Heart left ventricle (tissue), 16 donors: ENCODE measurements around the gene HOTAIR. TPM values are rescaled to one million over a fixed set of nuclear protein-coding genes. Genes with fewer than 3 reads are reported as not detected.
A peak's percentile ranks its signal among the peaks of the same experiment; 100 is the strongest.

Experiments
- ATAC-seq, 4 donors: fragments of 200-7000 bp; cut with Tn5 transposase; one replicate each; pipeline ENCODE4 v1.9.1; 2020 to 2022; ENCODE audit warnings: moderate library complexity in 4 of 4, mild to moderate bottlenecking in 3 of 4, moderate number of reproducible peaks in 1 of 4
- DNase-seq, 5 donors: peaks; one replicate each; pipeline ENCODE4 v3.0.0-alpha.2; 2020
- H3K27ac ChIP-seq, 12 donors: fragments of 200-600 bp; sonication (generic) in 4 of 12; one replicate each; pipeline versions ENCODE4 v1.5.0 to v1.8.0; 2016 to 2022; ENCODE audit warnings: mild to moderate bottlenecking in 2 of 12
- H3K27me3 ChIP-seq, 9 donors: fragments of 200-600 bp; sonication (generic) in 2 of 9; one replicate each; pipeline versions ENCODE4 v1.5.1 to v1.8.0; 2016 to 2022; ENCODE audit warnings: mild to moderate bottlenecking in 3 of 9
- H3K36me3 ChIP-seq, 9 donors: fragments of 200-600 bp; sonication (generic) in 2 of 9; one replicate each; pipeline versions ENCODE4 v1.5.0 to v1.8.0; 2018 to 2022; ENCODE audit warnings: mild to moderate bottlenecking in 2 of 9
- H3K4me1 ChIP-seq, 12 donors: fragments of 200-600 bp; sonication (generic) in 4 of 12; one replicate each; pipeline versions ENCODE4 v1.5.0 to v1.8.0; 2016 to 2022; ENCODE audit warnings: mild to moderate bottlenecking in 3 of 12
- H3K4me3 ChIP-seq, 12 donors: fragments of 200-600 bp; sonication (generic) in 4 of 12; one replicate each; pipeline versions ENCODE4 v1.5.0 to v1.8.0; 2017 to 2022; ENCODE audit warnings: mild to moderate bottlenecking in 9 of 12, moderate library complexity in 4 of 12
- H3K9me3 ChIP-seq, 12 donors: fragments of 200-600 bp; sonication (generic) in 4 of 12; one replicate each; pipeline versions ENCODE4 v1.5.0 to v1.8.0; 2016 to 2022; ENCODE audit warnings: mild to moderate bottlenecking in 1 of 12
- POLR2A ChIP-seq, 2 donors: fragments of 450-650 bp; IDR thresholded peaks; one replicate each; pipeline ENCODE4 v1.6.1; 2017; ENCODE audit warnings: antibody characterized with exemption in 2 of 2, mild to moderate bottlenecking in 2 of 2, moderate library complexity in 2 of 2
- WGBS, 4 donors: extraction: QIAGEN DNeasy Blood & Tissue Kit in 2 of 4; methylation state at CpG; one replicate each; pipeline versions ENCODE4 v1.1.5 to v1.1.7; 2013 to 2018; 5-methylcytosine and 5-hydroxymethylcytosine counted together
- intact Hi-C, 10 donors: fragments of 100-400 bp; cut with DNase I; formaldehyde crosslinking; loops; one replicate each; pipeline versions ENCODE4 v1.11.1 to v1.14.2; 2022
- polyA plus RNA-seq, 2 donors: library from polyadenylated mRNA; stranded (reverse); fragments of 200-250 nt; gene quantifications; one replicate each; pipeline ENCODE4 v1.2.3, GENCODE V29; 2013
- total RNA-seq, 9 donors: library from RNA; depleted of rRNA in 2 of 9; stranded (reverse); fragments of >200 nt in 2 of 9; fragmentation: NEBNext Ultra II Directional in 3 of 9; extraction: Animal tissue kit (Norgen Biotek cat#: 25700) in 3 of 9; gene quantifications; one replicate each; pipeline versions ENCODE4 v1.1.0 to v1.2.4, GENCODE V29; 2016 to 2023
- TF ChIP-seq, protein P1 (sequence below), 12 donors: fragments of 200-600 bp; sonication (generic) in 4 of 12; IDR thresholded peaks; one replicate each; pipeline versions ENCODE4 v1.5.0 to v1.8.0; 2018 to 2022; ENCODE audit warnings: antibody characterized with exemption in 12 of 12, mild to moderate bottlenecking in 5 of 12
- donor health status: ischemic (EF 13 %, LVEDD 7.1; RV severe dilation, severe dysfunction).
- donor health status: healthy with polysubstance abuse.
- donor health status: DM: no; HTN: yes; CAD: no.
- donor health status: DM: no; HTN: no; CAD: no.
- donor health status: ischemic (EF 25% LVEDD 6.9; RV normal size, moderate dysfunction).
- donor health status: ischemic (EF 25% LVEDD 5.7; RV mildly dilated, moderate dysfunction).
- donor health status: healthy.
- donor health status: DM: yes; HTN: yes; CAD: no.
- donor health status: ischemic (EF 35%, LVEDD 5.7; RV mildly dilated, moderate dysfunction).
- donor health status: nonischemic (EF 11% LVEDD 7.7; RV severe dilation, severe dysfunction).
- donor health status: DM: yes; HTN: yes; CAD: no.
- donor health status: PGD.
- donor health status: ischemic (EF 29% LVEDD 5.4; RV normal size, mild dysfunction).
- donor health status: nonischemic (EF 23%, LVEDD 6.1; RV moderate dilation, normal function).

HOTAIR gene
- total and polyA plus RNA-seq, 11 donors: not detected

DNA sequence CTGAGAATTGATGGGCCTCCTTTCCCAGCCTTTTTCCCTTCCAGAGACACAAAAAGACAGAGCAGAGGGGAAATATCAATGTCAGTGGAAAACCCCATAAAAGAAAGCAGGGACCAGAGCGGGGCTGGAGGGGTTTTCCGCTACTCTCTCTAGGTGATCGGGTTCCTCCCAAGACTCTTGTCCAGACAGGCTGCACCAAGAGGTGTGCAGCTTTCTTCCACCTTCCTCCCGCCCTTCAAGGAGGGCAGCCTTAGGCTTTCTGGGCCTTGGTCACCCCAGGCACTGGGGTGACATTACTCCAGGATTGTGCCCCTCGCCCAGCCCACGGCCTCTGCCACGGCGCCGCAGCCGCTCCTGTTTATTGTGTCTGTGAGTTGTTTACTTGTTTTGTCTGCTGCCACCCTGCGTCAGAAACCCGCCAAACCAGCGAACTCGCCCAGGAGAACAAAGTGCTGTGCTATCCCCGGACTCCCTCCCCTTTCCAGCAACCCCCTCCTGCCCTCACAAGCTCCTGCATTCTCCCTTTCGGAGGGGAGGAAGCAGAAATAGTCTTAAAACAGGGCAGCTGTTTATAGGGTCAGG, 46.8 kb upstream of the HOTAIR start:
- ATAC-seq (no peak), DNase-seq (no peak)
- Histone ChIP-seq H3K27ac (no peak overlapping the region), H3K4me1 (peaks cover 0 to 41% (median 21%) of the 10 kb centered on the region in 12 donors), H3K36me3 (no peaks in the 10 kb centered on the region), H3K4me3 (no peak overlapping the region), H3K9me3 (no peaks in the 10 kb centered on the region), H3K27me3 (peaks cover 27 to 98% (median 77%) of the 10 kb centered on the region in 9 donors)
- intact Hi-C loops: no loop called here
- TF ChIP-seq, protein P1, sequence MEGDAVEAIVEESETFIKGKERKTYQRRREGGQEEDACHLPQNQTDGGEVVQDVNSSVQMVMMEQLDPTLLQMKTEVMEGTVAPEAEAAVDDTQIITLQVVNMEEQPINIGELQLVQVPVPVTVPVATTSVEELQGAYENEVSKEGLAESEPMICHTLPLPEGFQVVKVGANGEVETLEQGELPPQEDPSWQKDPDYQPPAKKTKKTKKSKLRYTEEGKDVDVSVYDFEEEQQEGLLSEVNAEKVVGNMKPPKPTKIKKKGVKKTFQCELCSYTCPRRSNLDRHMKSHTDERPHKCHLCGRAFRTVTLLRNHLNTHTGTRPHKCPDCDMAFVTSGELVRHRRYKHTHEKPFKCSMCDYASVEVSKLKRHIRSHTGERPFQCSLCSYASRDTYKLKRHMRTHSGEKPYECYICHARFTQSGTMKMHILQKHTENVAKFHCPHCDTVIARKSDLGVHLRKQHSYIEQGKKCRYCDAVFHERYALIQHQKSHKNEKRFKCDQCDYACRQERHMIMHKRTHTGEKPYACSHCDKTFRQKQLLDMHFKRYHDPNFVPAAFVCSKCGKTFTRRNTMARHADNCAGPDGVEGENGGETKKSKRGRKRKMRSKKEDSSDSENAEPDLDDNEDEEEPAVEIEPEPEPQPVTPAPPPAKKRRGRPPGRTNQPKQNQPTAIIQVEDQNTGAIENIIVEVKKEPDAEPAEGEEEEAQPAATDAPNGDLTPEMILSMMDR (IDR thresholded peaks at IDR 0.05): no peak
- no peak for TF ChIP-seq POLR2A (IDR thresholded peaks at IDR 0.05)
- 53 to 75% (median 59%) methylated on average over 11 to 16 of the region's 16 CpGs for WGBS, 4 donors

DNA sequence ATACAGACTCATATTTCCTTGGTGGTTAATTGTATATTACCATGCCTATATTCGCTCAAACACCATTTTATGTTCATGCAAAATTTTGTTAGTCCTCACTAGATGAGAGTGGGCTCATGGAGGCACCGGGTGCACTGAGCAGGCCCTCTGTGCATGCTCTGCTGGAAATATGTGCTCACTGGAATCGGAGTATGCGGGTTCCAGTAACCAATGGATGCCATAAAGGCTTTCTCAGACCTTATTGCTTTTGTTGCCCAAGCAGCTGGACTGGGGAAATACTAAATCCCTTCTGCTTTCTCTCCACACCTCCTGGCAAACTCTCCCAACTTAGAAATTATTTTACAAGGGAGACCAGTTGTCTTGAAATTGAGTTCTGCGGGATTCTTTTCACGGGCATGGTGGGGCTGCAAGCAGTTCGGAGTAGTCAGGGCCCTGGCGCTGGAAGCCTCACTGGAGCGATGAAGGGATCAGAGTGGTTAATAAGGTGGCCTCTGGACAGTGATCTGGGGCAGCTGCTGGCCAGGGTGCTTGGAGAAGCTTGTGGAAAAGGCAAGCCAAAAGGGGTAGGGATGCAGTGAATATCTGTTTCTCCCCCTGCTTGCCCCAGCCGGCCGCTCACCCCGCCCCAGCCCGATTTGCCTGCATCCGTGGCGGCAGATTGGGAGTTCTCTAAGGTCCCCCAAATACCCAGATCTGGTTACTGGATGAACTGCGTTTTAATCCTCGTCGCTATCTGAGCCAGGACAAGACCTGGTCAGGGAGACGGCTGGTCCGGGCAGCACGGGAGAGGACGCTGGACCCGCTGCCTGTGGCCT, 46.0 kb upstream of the HOTAIR start:
- DNase-seq (no peak), ATAC-seq (no peak)
- no peaks in the 10 kb centered on the region for H3K36me3 ChIP-seq
- peaks cover 34 to 98% (median 77%) of the 10 kb centered on the region in 9 donors for H3K27me3 ChIP-seq
- peaks cover 0 to 44% (median 22%) of the 10 kb centered on the region in 12 donors for H3K4me1 ChIP-seq
- no peaks in the 10 kb centered on the region for H3K9me3 ChIP-seq
- no peak overlapping the region for H3K4me3 ChIP-seq
- intact Hi-C loops: no loop called here
- TF ChIP-seq, protein P1 (IDR thresholded peaks at IDR 0.05): no peak
- peak overlapping the region in 6 of 12 donors; percentile 43 to 75 (median 58) for H3K27ac ChIP-seq
- 61 to 71% (median 62%) methylated on average over 17 to 23 of the region's 23 CpGs for WGBS, 4 donors

DNA sequence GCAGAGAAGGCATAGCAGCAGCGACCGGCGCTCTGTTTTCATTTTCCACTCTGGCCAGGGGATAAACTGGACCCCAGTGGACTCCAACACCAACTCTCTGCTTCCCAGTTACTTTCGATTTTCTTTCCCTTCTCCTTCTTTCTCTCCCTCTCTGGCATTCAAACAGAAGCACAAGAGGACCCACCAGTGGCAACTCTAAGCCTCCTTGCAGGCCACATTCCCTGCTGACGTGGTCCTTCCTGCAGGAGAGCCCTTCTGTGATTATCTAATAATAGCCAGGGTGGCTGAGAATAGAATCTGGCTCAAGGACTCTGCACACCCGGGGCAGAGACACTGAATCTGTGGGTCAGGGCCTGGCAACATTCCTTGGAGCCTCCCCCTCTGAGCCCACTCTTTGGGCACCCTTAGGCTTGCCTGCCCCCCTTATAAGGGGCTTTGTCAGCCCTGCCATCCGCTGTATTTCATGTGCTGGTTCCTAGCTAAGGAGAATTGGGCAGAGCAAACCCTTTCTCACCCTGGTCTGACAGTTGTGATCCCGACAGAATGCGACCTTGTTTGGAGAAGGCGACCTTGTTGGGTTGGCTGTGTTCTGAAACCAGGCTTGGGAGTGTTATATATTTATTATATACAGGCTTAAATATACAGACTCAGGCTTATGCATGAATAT, 45.3 kb upstream of the HOTAIR start:
- ATAC-seq: peak; percentile 85 to 89 (median 86)
- intact Hi-C loops: no loop called here
- Histone ChIP-seq H3K27me3 (peaks cover 38 to 98% (median 77%) of the 10 kb centered on the region in 9 donors), H3K27ac (peak overlapping the region in 10 of 12 donors; percentile 35 to 75 (median 54)), H3K9me3 (no peaks in the 10 kb centered on the region), H3K36me3 (no peaks in the 10 kb centered on the region), H3K4me1 (peaks cover 0 to 44% (median 22%) of the 10 kb centered on the region in 12 donors), H3K4me3 (no peak overlapping the region)
- DNase-seq: peak in 3 of 5 donors; percentile 42 to 70 (median 59)
- TF ChIP-seq, protein P1 (IDR thresholded peaks at IDR 0.05): no peak
- TF ChIP-seq POLR2A (IDR thresholded peaks at IDR 0.05): no peak
- WGBS, 4 donors: 27 to 31% (median 27%) methylated on average over 10 of the region's 10 CpGs
